GM10266 (cell line): ENCODE measurements around the gene GORASP2.

Experiments
- DNase-seq: peaks from one replicate; pipeline ENCODE4 v3.0.0; 2012; ENCODE audit errors: extremely low spot score
- CTCF ChIP-seq: IDR thresholded peaks from 2 replicates; pipeline ENCODE4 v1.5.1; 2012; ENCODE audit warnings: mild to moderate bottlenecking, low read depth; ENCODE audit not compliant: control insufficient read depth, insufficient read depth; ENCODE audit errors: missing control alignments

GORASP2 gene

GRCh38 chr2:170944545-170944944 lies 15.5 kb downstream of the GORASP2 start:
- no peak for DNase-seq
- TF ChIP-seq CTCF: no peak

- no peak for DNase-seq
- no peak for TF ChIP-seq CTCF
Observed at GRCh38 chr2:170949415-170949814, 20.4 kb downstream of the GORASP2 start.

GRCh38 chr2:170950221-170950761 lies 21.2 kb downstream of the GORASP2 start:
- TF ChIP-seq CTCF: no peak
- DNase-seq: peak; percentile 48

- DNase-seq: no peak
- TF ChIP-seq CTCF: no peak
Observed at GRCh38 chr2:170953941-170954340, 24.9 kb downstream of the GORASP2 start.

- TF ChIP-seq CTCF: no peak
- no peak for DNase-seq
Observed at GRCh38 chr2:170963386-170963785, 34.3 kb downstream of the GORASP2 start.

GRCh38 chr2:170965446-170966225 lies 36.6 kb downstream of the GORASP2 start:
- no peak for DNase-seq
- no peak for TF ChIP-seq CTCF
